Retinal pigment epithelial cell (primary cell): ENCODE results near the gene ADCK2.
"Not testable (repeated sequence)": the region's sequence is repeated elsewhere in the genome, so short reads cannot be mapped to it uniquely, and the experiment has no call there.

ENCODE experiments used
- DNase-seq: peaks from one replicate; pipeline ENCODE4 v3.0.0-alpha.2; 2010; ENCODE audit warnings: low read depth
- H3K4me3 ChIP-seq: 2 replicates; pipeline ENCODE4 v1.5.1; 2011; ENCODE audit warnings: mild to moderate bottlenecking, low read length, control low read depth, moderate library complexity
- TF ChIP-seq, protein P1 (sequence below): conservative IDR thresholded peaks from 2 replicates; pipeline ENCODE4 v1.5.1; 2011; ENCODE audit warnings: low read depth, low read length, control low read depth, inconsistent platforms

Gene ADCK2

GRCh38 chr7:140686921-140687320, 14.2 kb downstream of the ADCK2 start:
- DNase-seq: no peak
- no peak overlapping the region for H3K4me3 ChIP-seq
- TF ChIP-seq, protein P1, sequence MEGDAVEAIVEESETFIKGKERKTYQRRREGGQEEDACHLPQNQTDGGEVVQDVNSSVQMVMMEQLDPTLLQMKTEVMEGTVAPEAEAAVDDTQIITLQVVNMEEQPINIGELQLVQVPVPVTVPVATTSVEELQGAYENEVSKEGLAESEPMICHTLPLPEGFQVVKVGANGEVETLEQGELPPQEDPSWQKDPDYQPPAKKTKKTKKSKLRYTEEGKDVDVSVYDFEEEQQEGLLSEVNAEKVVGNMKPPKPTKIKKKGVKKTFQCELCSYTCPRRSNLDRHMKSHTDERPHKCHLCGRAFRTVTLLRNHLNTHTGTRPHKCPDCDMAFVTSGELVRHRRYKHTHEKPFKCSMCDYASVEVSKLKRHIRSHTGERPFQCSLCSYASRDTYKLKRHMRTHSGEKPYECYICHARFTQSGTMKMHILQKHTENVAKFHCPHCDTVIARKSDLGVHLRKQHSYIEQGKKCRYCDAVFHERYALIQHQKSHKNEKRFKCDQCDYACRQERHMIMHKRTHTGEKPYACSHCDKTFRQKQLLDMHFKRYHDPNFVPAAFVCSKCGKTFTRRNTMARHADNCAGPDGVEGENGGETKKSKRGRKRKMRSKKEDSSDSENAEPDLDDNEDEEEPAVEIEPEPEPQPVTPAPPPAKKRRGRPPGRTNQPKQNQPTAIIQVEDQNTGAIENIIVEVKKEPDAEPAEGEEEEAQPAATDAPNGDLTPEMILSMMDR: no peak

DNA sequence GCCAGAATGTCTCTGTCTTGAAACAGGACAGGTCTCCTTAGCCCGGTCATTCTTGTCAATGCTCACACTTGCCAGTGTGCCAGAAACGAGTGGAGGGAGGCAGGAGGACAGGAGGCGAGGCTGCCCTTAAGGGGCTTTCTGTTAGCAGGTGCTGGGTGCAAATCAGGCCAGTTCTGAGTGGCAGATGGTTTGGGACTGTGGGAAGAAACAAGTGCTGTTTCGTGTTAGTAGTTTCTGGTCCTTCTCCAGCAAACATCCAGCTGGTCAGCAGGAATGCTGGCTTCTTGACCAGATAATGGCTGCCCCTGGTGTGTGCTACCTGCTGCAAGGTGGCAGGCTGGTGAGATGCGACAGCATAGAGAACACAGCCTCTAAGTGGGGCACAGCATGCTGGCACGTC, 15.6 kb downstream of the ADCK2 start:
- DNase-seq: no peak
- H3K4me3 ChIP-seq: no peak overlapping the region
- TF ChIP-seq, protein P1: no peak

GRCh38 chr7:140689199-140690152, 16.7 kb downstream of the ADCK2 start:
- no peak for DNase-seq
- TF ChIP-seq, protein P1: no peak
- H3K4me3 ChIP-seq: no peak overlapping the region

DNA sequence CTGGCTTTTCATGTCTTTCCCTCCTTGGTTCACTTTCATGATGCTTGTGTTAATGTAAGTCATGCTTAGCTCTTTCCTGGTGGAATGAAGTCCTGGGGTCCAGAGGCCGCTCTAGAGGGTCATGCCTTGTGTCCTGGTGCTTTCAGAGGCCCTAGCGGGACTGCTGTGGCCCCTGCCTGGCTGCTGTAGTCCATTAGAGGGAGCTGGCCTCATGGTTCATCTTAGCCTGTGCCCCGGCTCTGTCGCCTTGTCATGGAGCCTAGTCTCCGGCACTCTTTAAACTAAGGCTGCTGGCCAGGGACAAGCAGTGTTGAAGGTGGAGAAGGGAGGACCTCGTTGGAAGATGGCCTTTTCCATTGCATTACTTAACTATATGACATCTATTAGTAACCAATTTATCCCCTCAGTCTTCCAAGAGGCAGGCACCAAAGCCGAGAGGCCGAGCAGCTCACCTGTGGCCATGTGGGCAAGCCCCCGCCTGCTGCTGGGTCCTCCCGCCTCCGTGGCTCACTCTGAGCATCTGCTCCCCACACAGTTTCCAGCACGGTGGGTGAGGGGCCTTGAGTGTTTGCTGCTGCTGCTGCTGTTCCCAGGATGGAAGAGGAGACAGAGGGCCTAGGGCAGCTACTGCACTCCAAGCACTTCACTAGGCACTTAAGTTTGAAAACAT, 18.8 kb downstream of the ADCK2 start:
- DNase-seq: no peak
- TF ChIP-seq, protein P1: no peak
- H3K4me3 ChIP-seq: no peak overlapping the region

DNA sequence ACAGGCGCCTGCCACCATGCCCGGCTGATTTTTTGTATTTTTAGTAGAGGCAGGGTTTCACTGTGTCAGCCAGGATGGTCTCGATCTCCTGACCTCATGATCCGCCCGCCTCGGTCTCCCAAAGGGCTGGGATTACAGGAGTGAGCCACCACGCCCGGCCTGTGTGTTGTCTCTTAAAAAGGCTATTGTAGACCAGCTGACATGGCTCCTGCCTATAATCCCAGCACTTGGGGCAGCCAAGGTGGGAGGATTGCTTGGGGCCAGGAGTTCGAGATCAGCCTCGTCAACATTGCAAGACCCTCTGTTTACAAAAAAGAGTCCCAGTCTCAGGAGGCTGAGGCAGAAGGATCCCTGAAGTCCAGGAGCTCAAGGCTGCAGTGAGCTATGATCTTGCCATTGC, 21.1 kb downstream of the ADCK2 start:
- DNase-seq, H3K4me3 ChIP-seq: not testable (repeated sequence)

DNA sequence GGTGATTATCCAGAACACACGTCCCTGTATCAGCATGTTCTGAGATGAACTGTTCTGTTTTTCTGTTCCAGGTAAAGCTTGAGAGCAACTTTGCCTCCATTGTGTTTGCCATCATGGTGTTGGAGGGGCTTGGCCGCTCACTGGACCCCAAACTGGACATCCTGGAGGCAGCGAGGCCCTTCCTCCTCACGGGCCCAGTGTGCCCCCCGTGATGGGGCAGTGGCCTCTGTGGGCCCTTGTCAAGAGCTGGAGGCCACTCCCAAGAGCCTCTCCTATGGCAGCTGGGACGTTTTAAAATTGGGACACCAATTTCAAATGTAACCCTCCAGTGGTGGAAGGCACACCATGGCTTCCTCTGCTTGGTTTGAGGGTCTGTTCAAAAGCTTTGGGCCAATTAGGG, 21.8 kb downstream of the ADCK2 start:
- TF ChIP-seq, protein P1: no peak
- DNase-seq: no peak
- H3K4me3 ChIP-seq: no peak overlapping the region

DNA sequence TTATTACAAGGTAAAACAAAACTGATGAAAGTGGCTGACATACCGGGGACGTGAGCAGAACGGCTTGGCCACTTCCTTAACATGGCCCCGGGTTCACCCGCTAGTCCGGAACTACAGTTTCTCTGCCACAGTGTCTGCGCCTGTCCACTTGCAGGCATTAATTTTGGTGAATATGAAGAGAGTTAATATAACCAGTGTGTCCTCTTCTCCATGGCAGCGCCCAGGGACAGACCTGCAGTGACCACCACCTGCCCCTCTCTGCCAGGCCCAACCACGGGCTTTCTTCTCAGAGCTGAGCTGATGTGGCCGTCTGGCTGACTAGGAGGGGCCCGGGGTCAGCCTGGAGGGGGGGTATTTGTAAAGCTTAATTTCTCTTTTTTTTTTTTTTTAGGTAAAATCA, 22.6 kb downstream of the ADCK2 start:
- TF ChIP-seq, protein P1: no peak
- no peak for DNase-seq
- H3K4me3 ChIP-seq: no peak overlapping the region
